ENCODE measurements around the gene MYNN. TPM values are rescaled to one million over a fixed set of nuclear protein-coding genes. Genes with fewer than 3 reads are reported as not detected.
A peak's percentile ranks its signal among the peaks of the same experiment; 100 is the strongest.

The MYNN gene
- total and polyA plus RNA-seq, 9 of the 15 experiments (the other 6 are each of a cell fraction or from before 2014, with no cell fraction given): 10.4 to 35.7 (median 21.3) TPM

GRCh38 chr3:169772897-169773816 lies at the start of gene MYNN (continued):
- TF ChIP-seq ELF1 (tag; IDR thresholded peaks at IDR 0.05): 0 out of 2 replicates have a peak, but pooled peaks have one; percentile 13
- no peak; a peak in 1 of 4 replicates for TF ChIP-seq ETV6 (IDR thresholded peaks at IDR 0.05; ENCODE audit: borderline replicate concordance in 1 of 2, low read depth in 2 of 2, low read length in 1 of 2)
- no peak for TF ChIP-seq ETV6 (CRISPR knock-in tag; IDR thresholded peaks at IDR 0.05; ENCODE audit: borderline replicate concordance)
- no peak for TF ChIP-seq ZKSCAN3 (CRISPR knock-in tag; IDR thresholded peaks at IDR 0.05)
- 0 out of 2 replicates have a peak, but pooled peaks have one; percentile 13 for TF ChIP-seq ZBTB43 (CRISPR knock-in tag; IDR thresholded peaks at IDR 0.05)
- TF ChIP-seq GTF2F1 (IDR thresholded peaks at IDR 0.05; ENCODE audit: low read depth, low read length): no peak
- TF ChIP-seq PPARD (CRISPR knock-in tag; IDR thresholded peaks at IDR 0.05): no peak
- peak; percentile 75 for TF ChIP-seq ATF3 (IDR thresholded peaks at IDR 0.05)
- no peak for TF ChIP-seq ATF3 (CRISPR knock-in tag; conservative IDR thresholded peaks at IDR 0.05)
- TF ChIP-seq ZNF12 (CRISPR knock-in tag; IDR thresholded peaks at IDR 0.05): no peak
- TF ChIP-seq PREB (CRISPR knock-in tag; IDR thresholded peaks at IDR 0.05): no peak
- TF ChIP-seq MAFG (tag; conservative IDR thresholded peaks at IDR 0.05): no peak
- TF ChIP-seq SMC3 (conservative IDR thresholded peaks at IDR 0.05; ENCODE audit: insufficient read depth, low read depth, low read length): 0 out of 2 replicates have a peak, but pooled peaks have one; percentile 2
- peak; percentile 84 for TF ChIP-seq ETV1 (tag; conservative IDR thresholded peaks at IDR 0.05; ENCODE audit: low read depth)
- TF ChIP-seq ZFPM2 (CRISPR knock-in tag; IDR thresholded peaks at IDR 0.05): no peak
- TF ChIP-seq MYBL2 (IDR thresholded peaks at IDR 0.05; ENCODE audit: low read depth): no peak
- TF ChIP-seq MYBL2 (CRISPR knock-in tag; IDR thresholded peaks at IDR 0.05; ENCODE audit: borderline replicate concordance): no peak
- peak; percentile 50; the same call in 1 of the 2 replicates for TF ChIP-seq FOSL1 (tag; conservative IDR thresholded peaks at IDR 0.05)
- peak; percentile 83 to 84 for TF ChIP-seq MAZ (CRISPR knock-in tag; conservative IDR thresholded peaks at IDR 0.05 in 1 of 2, IDR thresholded peaks at IDR 0.05 in 1 of 2)
- TF ChIP-seq, protein P1, sequence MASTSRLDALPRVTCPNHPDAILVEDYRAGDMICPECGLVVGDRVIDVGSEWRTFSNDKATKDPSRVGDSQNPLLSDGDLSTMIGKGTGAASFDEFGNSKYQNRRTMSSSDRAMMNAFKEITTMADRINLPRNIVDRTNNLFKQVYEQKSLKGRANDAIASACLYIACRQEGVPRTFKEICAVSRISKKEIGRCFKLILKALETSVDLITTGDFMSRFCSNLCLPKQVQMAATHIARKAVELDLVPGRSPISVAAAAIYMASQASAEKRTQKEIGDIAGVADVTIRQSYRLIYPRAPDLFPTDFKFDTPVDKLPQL (IDR thresholded peaks at IDR 0.05; ENCODE audit: extremely low read depth, insufficient read length): no peak
- no peak for TF ChIP-seq SAFB2 (IDR thresholded peaks at IDR 0.05; ENCODE audit: borderline replicate concordance, low read depth, low read length, severe bottlenecking)
- TF ChIP-seq DACH1 (IDR thresholded peaks at IDR 0.05; ENCODE audit: partially characterized antibody): peak; percentile 6
- peak; percentile 70 for TF ChIP-seq JUND (IDR thresholded peaks at IDR 0.05; ENCODE audit: borderline replicate concordance, low read depth, low read length)
- peak; percentile 74; the same call in 2 of the 3 replicates for TF ChIP-seq JUND (tag; IDR thresholded peaks at IDR 0.05; ENCODE audit: borderline replicate concordance, low read depth, low read length)

Data from K562 (cell line).